TTC549 (cell line): ENCODE data around the gene SYNGR3.

Experiments
- FAIRE-seq: peaks from 2 replicates; lab custom pipeline; 2012; peaks lifted over from hg19 to GRCh38; lab: Jason Lieb, UNC

The SYNGR3 gene

DNA sequence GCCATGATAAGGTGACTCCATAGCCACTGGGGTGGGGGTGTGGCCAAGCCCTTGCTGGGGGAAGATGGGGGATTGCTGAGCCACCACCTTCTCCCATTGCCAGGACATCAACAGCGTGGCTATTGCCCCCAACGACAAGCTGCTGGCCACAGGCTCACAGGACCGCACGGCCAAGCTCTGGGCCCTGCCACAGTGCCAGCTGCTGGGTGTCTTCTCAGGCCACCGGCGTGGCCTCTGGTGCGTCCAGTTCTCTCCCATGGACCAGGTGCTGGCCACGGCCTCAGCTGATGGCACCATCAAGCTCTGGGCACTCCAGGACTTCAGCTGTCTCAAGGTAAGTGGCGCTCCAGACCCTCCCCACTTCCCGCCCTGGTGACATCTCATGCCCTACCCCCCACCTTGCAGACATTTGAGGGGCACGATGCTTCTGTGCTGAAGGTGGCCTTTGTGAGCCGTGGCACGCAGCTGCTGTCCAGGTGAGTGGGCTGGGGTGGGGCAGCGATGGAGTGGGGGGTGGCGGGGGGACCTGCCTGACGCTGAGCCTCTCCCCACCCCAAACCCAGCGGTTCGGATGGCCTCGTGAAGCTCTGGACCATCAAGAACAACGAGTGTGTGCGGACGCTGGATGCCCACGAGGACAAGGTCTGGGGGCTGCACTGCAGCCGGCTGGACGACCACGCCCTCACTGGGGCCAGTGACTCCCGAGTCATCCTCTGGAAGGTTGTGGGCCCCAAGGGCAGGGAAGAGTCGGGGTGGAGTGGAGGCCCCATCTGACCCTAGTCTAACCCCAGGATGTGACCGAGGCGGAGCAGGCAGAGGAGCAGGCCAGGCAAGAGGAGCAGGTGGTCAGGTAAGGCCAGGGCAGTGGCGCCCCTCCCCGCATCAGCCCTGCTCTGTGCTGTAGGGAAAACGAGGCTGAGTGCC lies 12.6 kb upstream of the SYNGR3 start:
- no peak for FAIRE-seq

DNA sequence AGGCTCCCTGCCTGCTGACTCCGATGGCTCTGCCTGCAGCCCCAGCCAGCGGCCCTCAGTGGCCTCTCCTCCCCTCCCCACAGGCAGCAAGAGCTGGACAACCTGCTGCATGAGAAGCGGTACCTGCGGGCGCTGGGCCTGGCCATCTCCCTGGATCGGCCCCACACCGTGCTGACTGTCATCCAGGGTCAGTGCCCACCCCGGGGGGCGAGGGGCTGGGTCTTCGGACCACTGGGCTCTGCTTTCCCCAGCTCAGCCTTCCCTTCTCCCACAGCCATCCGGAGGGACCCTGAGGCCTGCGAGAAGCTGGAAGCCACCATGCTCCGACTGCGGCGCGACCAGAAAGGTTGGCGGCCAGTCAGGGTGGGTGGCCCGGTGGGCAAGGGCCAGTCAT lies 11.9 kb upstream of the SYNGR3 start:
- FAIRE-seq, result no peak

GRCh38 chr16:1978476-1979120 lies 11.2 kb upstream of the SYNGR3 start:
- FAIRE-seq, result no peak

GRCh38 chr16:1979271-1980029 lies 10.3 kb upstream of the SYNGR3 start:
- no peak for FAIRE-seq

GRCh38 chr16:1980030-1980769 lies 9.6 kb upstream of the SYNGR3 start:
- FAIRE-seq, result no peak

DNA sequence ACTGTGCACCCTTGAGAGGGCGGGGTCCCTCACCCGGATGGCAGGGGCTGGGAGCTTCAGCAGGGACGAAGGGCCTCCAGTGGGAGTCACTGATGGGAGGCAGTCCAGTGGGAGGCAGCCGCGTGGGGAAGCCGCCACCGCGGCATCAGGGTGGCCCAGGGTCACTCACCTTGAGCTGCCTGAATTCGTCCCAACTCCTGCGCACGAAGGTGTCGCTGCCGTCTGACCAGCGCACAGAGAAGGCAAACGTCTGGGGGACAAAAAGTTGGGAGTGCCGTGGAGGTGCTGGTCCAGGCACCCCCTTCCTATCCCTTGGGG lies 9.0 kb upstream of the SYNGR3 start:
- FAIRE-seq, result no peak

- no peak for FAIRE-seq
These were observed 8.4 kb upstream of the SYNGR3 start, which contains the start of gene NOXO1 for GRCh38 chr16:1981398-1981836. Gene NOXO1, minus strand, starts transcription at chr16:1981469. Its CDS starts 290 bp downstream, at chr16:1981179.

DNA sequence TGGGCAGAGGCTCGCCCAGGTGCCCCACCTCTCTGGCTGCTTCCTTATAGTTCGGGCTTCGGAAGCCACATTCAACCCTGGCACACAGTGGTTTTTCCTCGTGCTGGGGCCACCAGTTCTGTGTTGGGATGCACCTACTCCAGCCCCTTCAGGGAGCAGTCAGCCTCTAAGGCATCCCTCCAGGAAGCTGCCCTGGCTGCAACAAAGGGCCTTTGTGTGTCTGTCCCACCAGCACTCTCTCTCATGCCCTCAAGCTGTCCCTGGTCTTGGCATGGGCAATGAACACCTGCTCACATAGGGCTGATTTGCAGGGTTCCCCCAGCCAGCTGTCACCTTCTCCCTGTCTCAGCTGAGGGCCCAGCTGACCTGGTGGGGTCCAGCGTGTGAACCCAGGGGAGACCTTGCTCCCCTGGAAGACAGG lies 7.7 kb upstream of the SYNGR3 start:
- no peak for FAIRE-seq

- no peak for FAIRE-seq
These were observed 6.7 kb upstream of the SYNGR3 start for GRCh38 chr16:1982991-1983543.

- FAIRE-seq, result no peak
These were observed 6.0 kb upstream of the SYNGR3 start, which contains the start of gene GFER for GRCh38 chr16:1983544-1984346. Gene GFER, plus strand, starts transcription at chr16:1984193. Its CDS starts 26 bp downstream, at chr16:1984219.

DNA sequence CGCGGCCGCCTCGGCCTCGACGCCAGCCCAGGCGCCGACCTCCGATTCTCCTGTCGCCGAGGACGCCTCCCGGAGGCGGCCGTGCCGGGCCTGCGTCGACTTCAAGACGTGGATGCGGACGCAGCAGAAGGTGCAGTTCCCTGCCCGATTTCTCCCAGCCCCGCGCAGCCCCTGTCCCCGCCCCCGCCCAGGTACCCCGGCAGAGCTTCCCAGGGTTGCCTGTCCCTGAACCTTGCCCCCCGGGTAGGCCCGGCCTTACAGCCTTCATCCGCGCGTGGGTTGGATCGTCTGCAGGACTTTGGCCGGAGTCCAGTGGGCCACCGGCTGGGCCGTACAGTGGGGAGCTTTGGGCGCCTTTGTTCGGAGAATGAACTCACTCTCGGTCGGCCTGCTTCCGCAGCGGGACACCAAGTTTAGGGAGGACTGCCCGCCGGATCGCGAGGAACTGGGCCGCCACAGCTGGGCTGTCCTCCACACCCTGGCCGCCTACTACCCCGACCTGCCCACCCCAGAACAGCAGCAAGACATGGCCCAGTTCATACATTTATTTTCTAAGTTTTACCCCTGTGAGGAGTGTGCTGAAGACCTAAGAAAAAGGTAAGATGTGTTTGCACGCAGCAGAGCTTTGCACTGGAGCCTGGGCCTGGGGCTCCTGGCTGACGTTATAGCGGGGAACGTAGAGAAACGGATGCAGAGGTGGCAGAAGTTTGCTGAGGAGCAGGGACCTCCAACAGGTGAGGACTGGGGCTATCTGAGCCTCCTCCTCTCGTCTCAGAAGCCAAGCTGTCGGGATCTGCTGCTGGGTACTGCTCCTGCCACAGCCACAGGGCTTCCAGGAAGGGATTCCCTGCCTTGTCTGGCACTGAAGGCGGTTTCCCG lies 5.2 kb upstream of the SYNGR3 start:
- no peak for FAIRE-seq

DNA sequence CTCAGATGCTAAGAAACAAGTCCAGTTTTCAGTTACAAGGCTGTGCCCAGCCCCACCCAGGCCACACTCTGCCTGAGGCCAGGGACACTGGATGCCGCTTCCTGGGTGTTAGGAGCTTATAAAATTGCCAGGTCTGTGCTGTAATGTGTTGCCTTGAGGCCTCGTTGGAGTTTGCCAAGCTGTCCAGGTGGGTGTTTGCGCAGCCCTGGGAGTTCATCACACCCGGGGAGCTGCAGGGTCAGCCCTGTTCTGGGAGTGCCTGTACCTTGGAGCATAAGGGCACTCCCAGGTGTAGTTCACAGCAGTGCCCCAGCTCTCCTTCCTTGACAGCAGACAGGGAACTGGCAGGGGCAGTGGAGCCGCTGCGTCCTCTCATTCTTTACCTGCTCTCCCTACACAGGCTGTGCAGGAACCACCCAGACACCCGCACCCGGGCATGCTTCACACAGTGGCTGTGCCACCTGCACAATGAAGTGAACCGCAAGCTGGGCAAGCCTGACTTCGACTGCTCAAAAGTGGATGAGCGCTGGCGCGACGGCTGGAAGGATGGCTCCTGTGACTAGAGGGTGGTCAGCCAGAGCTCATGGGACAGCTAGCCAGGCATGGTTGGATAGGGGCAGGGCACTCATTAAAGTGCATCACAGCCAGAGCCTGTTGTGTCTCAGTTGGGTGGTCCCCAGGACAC lies 4.2 kb upstream of the SYNGR3 start:
- FAIRE-seq, result no peak

DNA sequence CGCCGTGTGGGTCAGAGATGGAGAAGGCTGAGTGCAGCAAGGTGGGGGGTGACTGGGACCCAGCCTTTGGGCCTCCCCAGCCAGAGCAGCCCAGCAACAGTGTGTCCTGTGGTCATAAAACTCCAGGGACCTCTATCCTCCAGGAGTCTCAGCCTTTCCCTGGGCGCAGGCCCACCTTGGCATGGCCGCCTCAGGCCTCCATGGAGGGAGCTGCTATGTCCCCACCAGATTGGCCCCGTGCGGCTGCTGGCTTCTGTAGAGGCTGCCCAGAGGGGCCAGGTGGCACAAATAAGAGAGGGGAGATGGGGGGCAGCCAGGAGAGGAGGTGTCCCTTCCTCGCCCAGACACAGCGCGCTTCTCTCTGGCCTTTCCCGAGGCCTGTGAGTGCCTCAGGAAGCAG lies 2.6 kb upstream of the SYNGR3 start:
- no peak for FAIRE-seq

- no peak for FAIRE-seq
These were observed 256 bp downstream of the SYNGR3 start for GRCh38 chr16:1990101-1990350.

- no peak for FAIRE-seq
These were observed 773 bp downstream of the SYNGR3 start for GRCh38 chr16:1990351-1991134.

- FAIRE-seq, result no peak
These were observed 1.4 kb downstream of the SYNGR3 start for GRCh38 chr16:1991135-1991551.

GRCh38 chr16:1991588-1991947 lies 1.8 kb downstream of the SYNGR3 start:
- FAIRE-seq, result no peak

- FAIRE-seq, result no peak
These were observed 2.4 kb downstream of the SYNGR3 start for GRCh38 chr16:1991948-1992703.
